ENCODE measurements around the gene FUT2.
"Not testable (repeated sequence)": the region's sequence is repeated elsewhere in the genome, so short reads cannot be mapped to it uniquely, and the experiment has no call there.

FUT2 gene

DNA sequence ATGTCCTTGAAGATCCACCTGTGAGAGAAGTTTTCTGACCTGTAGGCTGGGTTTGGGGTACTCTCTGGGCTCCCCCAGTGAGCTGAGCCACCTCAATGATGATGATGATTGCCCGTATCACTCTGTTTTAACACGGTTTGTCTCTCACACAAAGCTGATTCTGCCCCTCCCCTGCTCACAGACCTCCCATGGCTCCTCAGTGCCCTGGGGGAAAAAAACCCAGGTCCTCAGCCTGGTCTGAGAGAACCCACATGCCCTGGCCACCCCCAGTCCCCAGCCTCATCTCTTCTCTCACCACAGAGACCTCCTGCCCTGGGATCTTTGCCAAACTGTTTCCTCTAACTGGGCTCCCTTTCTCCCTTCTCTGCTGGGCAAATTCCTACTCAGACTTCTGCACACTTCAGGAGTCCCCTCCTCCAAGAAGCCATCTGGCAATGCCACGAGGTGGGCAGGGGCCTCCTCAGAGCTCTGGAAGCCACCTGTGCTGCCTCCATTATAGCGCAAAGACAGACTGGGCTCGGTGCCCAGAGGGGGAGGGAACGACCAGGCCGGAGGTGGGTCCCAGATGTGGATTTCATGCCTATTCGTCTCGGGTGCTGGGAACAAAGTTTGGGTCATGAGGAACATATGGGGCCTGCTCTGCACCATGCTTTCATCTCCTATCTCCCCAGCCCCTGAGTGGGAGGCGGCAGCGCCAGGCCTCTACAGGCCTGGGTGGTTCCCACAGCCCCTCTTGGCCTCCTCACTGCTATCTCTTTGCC is 41.3 kb upstream of the FUT2 start:
- DNase-seq (ENCODE audit: insufficient read length, low spot score) = no peak
- TF ChIP-seq, protein P1, sequence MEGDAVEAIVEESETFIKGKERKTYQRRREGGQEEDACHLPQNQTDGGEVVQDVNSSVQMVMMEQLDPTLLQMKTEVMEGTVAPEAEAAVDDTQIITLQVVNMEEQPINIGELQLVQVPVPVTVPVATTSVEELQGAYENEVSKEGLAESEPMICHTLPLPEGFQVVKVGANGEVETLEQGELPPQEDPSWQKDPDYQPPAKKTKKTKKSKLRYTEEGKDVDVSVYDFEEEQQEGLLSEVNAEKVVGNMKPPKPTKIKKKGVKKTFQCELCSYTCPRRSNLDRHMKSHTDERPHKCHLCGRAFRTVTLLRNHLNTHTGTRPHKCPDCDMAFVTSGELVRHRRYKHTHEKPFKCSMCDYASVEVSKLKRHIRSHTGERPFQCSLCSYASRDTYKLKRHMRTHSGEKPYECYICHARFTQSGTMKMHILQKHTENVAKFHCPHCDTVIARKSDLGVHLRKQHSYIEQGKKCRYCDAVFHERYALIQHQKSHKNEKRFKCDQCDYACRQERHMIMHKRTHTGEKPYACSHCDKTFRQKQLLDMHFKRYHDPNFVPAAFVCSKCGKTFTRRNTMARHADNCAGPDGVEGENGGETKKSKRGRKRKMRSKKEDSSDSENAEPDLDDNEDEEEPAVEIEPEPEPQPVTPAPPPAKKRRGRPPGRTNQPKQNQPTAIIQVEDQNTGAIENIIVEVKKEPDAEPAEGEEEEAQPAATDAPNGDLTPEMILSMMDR (IDR thresholded peaks at IDR 0.05; ENCODE audit: insufficient read depth, missing control alignments) = no peak
- FAIRE-seq = no peak

DNA sequence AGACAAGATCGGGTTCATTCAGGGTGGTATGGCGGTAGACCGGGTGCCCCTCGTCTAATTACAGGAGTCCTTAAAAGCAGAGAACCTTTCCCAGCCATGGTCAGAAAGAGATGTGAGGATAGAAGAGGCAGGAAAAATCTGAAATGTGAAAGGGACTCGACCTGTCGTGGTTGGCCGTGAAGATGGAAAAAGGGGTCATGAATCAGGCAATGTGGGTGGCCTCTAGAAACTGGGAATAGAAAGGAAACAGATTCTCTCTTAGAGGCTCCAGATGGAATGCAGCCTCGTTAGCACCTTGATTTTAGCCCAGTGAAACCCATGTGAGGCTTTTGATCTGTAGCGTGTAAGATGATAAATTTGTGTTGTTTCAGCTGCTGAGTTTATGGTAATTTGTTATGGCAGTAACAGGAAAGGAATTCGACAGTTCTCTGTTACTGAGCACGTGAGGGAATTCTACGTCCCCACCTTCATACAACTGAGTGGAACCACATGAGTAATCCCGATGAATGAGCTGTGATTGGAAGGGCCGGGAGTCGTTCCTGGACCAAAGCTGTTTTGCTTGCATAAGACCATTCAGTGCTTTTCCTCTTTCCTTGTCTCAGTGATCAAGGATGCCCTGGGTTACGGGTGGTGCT is 38.8 kb upstream of the FUT2 start:
- no peak for FAIRE-seq
- DNase-seq (ENCODE audit: insufficient read length, low spot score) = no peak
- TF ChIP-seq, protein P1 (IDR thresholded peaks at IDR 0.05; ENCODE audit: insufficient read depth, missing control alignments) = no peak

DNA sequence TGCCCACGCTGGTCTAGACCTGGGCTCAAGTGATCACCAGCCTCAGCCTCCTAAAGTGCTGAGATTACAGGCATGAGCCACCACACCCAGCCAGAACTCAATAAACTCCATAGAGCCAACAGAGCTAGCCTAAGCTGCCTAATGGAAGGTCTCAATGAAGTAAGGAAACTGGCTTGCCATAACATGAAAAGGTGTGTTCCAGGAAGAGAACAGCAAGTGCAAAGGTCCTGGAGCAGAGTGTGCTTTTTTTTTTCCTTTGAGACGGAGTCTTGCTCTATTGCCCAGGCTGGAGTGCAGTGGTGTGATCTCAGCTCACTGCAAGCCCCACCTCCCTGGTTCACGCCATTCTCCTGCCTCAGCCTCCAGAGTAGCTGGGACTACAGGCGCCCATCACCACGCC is 37.9 kb upstream of the FUT2 start:
- FAIRE-seq = not testable (repeated sequence)

DNA sequence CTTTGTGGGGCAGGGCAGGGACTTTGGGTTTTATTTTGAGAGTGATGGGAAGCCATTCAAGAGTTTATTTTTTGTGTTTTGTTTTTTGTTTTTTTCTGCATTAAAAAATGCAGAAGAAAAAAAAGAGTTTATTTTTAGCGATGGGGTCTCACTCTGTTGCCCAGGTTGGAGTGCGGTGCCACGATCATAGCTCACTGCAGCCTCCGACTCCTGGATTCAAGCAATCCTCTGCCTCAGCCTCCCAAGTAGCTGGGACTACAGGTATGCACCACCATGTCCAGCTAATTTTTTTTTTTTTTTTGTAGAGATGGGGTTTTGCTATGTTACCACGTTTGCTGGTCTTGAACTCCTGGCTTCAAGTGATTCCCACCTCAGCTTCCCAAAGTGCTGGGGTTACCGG is 37.3 kb upstream of the FUT2 start:
- DNase-seq (ENCODE audit: insufficient read length, low spot score) = no peak
- no peak for FAIRE-seq
- TF ChIP-seq, protein P1 (IDR thresholded peaks at IDR 0.05; ENCODE audit: insufficient read depth, missing control alignments) = no peak

More for the DNA sequence above, 37.9 kb upstream of the FUT2 start:
- DNase-seq (ENCODE audit: insufficient read length, low spot score) = not testable (repeated sequence)

DNA sequence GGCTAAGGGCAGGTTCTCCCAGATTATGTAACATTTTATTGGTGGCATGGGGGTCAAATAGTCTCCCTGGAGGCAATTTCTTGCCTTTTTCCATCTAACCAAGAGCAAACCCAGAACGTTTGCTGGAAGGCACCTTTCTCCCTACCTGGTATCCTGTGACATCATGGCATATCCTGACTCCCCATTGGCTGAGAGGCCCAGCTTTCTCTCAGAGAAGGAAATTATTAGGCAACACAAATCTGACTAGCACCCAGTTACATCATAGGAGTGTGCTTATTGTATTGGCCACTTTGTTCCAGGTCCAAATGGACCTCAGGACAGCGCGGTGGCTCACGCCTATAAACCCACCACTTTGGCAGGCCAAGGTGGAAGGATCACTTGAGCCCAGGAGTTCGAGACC is 36.0 kb upstream of the FUT2 start:
- no peak for DNase-seq (ENCODE audit: insufficient read length, low spot score)
- FAIRE-seq = no peak
- TF ChIP-seq, protein P1 (IDR thresholded peaks at IDR 0.05; ENCODE audit: insufficient read depth, missing control alignments) = no peak

DNA sequence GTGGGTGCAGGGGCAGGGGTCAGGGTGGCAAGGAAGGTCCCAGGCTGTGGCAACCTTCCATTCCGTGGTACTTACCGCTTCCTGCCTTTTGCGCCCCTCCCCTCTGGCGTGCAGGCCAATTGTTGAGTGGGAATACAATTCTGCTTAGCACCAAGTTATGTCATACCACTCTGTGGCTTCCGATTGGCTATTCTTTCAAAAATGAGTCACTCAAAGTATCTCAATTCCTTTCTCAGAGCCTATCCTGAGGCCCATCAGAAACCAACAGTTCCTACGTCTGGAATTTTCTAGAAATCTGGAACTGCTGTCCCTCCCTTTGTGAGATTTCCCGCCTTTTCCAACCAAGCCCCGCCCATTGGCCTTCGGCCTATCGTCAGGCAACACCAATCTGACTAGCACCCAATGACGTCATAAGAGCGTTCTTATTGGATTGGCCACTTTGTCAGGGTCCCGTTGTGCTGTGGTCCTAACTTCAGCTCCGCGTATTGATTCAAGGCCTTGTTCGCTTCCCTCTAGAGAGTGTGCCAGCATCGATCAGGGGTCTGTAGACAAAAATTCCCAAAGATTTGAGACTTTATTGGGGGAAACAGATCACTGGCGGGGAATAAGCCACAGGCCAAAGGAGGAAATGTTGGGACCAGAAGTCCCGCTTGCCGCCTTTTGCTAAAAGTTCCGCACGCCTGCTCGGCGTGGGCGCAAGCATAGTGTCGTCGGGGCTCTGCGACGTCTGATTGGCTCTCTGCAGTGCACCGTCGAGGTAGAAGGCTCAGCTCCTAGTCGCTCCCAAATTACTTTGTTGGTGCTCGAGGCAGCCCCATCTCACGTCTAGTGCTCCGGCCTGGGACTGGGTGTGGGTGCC is 34.7 kb upstream of the FUT2 start:
- FAIRE-seq (no peak), DNase-seq (ENCODE audit: insufficient read length, low spot score) (no peak)
- TF ChIP-seq, protein P1 (IDR thresholded peaks at IDR 0.05; ENCODE audit: insufficient read depth, missing control alignments) = no peak

DNA sequence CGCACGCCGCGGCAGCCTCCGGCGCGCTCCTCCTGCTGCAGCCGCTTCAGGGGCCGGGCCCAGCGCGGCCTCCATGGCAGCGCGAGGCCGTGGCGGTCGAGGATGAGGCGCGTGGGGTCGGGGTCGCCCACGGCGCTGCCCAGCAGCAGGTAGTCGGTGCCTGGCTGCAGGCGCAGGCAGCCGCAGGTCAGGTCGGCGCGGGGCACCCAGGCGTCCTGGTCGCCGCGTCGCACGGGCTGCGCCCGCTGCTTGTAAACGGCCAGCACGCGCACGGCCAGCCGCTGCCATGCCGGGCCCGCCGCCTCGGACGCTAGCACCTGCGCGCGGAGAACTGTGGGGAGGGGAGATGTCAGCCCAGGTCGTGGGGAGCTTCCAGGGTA is 34.1 kb upstream of the FUT2 start:
- DNase-seq (ENCODE audit: insufficient read length, low spot score) (no peak), FAIRE-seq (no peak)
- TF ChIP-seq, protein P1 (IDR thresholded peaks at IDR 0.05; ENCODE audit: insufficient read depth, missing control alignments) = no peak
